ENCODE measurements around the gene ATOSA. TPM values are rescaled to one million over a fixed set of nuclear protein-coding genes. Genes with fewer than 3 reads are reported as not detected.

The ATOSA gene
- total RNA-seq, 1 experiment from 2014 or later = 4.7 TPM

- no peak for ATAC-seq
- ChIA-PET CTCF (no interaction called here), POLR2A (no interaction called here), RAD21 (ENCODE audit: low non-redundant PET in 1 of 2, low total read pairs in 2 of 2, uncharacterized antibody in 2 of 2, unreplicated experiment in 2 of 2) (no interaction called here)
- no peaks in the 10 kb centered on the region for H3K4me1 ChIP-seq (ENCODE audit: control insufficient read depth in 1 of 2, insufficient read depth in 2 of 2, low read length in 2 of 2)
- no peak overlapping the region for H3K9ac ChIP-seq (ENCODE audit: low read length)
- no peak for TF ChIP-seq CTCF (IDR thresholded peaks at IDR 0.05 in 2 of 3, conservative IDR thresholded peaks at IDR 0.05 in 1 of 3; ENCODE audit: borderline replicate concordance in 1 of 3, insufficient read depth in 1 of 3, low read depth in 2 of 3, low read length in 2 of 3)
- TF ChIP-seq, protein P1, sequence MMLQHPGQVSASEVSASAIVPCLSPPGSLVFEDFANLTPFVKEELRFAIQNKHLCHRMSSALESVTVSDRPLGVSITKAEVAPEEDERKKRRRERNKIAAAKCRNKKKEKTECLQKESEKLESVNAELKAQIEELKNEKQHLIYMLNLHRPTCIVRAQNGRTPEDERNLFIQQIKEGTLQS (IDR thresholded peaks at IDR 0.05) = no peak
- TF ChIP-seq JUND (IDR thresholded peaks at IDR 0.05) = no peak
- no peak for TF ChIP-seq EGR1 (IDR thresholded peaks at IDR 0.05; ENCODE audit: low read depth)
- TF ChIP-seq ELF1 (IDR thresholded peaks at IDR 0.05; ENCODE audit: borderline replicate concordance, low read depth) = no peak
- TF ChIP-seq EZH2phosphoT487 (IDR thresholded peaks at IDR 0.05; ENCODE audit: borderline replicate concordance) = no peak
- no peak for TF ChIP-seq SRF (IDR thresholded peaks at IDR 0.05; ENCODE audit: low read depth)
- TF ChIP-seq SP1 (IDR thresholded peaks at IDR 0.05; ENCODE audit: low read depth) = no peak
- no peak for TF ChIP-seq CEBPB (IDR thresholded peaks at IDR 0.05; ENCODE audit: low read depth)
- no peak for TF ChIP-seq TCF7L2 (IDR thresholded peaks at IDR 0.05; ENCODE audit: borderline replicate concordance, extremely low read depth, insufficient read depth, insufficient read length)
- TF ChIP-seq ZFX (IDR thresholded peaks at IDR 0.05) = no peak
- TF ChIP-seq SIN3A (IDR thresholded peaks at IDR 0.05; ENCODE audit: low read depth) = no peak
- no peak for TF ChIP-seq ZBTB33 (IDR thresholded peaks at IDR 0.05; ENCODE audit: extremely low read depth, insufficient replicate concordance, low read length)
- TF ChIP-seq RAD21 (IDR thresholded peaks at IDR 0.05; ENCODE audit: low read depth) = no peak
- no peak for TF ChIP-seq EZH2 (IDR thresholded peaks at IDR 0.05)
- no peak for TF ChIP-seq YY1 (IDR thresholded peaks at IDR 0.05; ENCODE audit: extremely low read depth, insufficient replicate concordance, low read depth, low read length)
- TF ChIP-seq, protein P2, sequence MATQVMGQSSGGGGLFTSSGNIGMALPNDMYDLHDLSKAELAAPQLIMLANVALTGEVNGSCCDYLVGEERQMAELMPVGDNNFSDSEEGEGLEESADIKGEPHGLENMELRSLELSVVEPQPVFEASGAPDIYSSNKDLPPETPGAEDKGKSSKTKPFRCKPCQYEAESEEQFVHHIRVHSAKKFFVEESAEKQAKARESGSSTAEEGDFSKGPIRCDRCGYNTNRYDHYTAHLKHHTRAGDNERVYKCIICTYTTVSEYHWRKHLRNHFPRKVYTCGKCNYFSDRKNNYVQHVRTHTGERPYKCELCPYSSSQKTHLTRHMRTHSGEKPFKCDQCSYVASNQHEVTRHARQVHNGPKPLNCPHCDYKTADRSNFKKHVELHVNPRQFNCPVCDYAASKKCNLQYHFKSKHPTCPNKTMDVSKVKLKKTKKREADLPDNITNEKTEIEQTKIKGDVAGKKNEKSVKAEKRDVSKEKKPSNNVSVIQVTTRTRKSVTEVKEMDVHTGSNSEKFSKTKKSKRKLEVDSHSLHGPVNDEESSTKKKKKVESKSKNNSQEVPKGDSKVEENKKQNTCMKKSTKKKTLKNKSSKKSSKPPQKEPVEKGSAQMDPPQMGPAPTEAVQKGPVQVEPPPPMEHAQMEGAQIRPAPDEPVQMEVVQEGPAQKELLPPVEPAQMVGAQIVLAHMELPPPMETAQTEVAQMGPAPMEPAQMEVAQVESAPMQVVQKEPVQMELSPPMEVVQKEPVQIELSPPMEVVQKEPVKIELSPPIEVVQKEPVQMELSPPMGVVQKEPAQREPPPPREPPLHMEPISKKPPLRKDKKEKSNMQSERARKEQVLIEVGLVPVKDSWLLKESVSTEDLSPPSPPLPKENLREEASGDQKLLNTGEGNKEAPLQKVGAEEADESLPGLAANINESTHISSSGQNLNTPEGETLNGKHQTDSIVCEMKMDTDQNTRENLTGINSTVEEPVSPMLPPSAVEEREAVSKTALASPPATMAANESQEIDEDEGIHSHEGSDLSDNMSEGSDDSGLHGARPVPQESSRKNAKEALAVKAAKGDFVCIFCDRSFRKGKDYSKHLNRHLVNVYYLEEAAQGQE (IDR thresholded peaks at IDR 0.05; ENCODE audit: low read depth) = no peak
- TF ChIP-seq, protein P3, sequence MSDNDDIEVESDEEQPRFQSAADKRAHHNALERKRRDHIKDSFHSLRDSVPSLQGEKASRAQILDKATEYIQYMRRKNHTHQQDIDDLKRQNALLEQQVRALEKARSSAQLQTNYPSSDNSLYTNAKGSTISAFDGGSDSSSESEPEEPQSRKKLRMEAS (IDR thresholded peaks at IDR 0.05) = no peak
- TF ChIP-seq ZNF274 (IDR thresholded peaks at IDR 0.05; ENCODE audit: low read depth, low read length) = no peak
- no peak for TF ChIP-seq FOSL1 (IDR thresholded peaks at IDR 0.05; ENCODE audit: low read depth)
- no peak overlapping the region for H3K4me3 ChIP-seq (replicated peaks in 1 of 2; ENCODE audit: low read depth in 1 of 2, low read length in 2 of 2)
- H3K79me2 ChIP-seq (ENCODE audit: insufficient read depth, low read length) = no peaks in the 10 kb centered on the region
- no peaks in the 10 kb centered on the region for H3K36me3 ChIP-seq (ENCODE audit: control insufficient read depth in 1 of 2, insufficient read depth in 2 of 2, low read length in 2 of 2)
- H3K9me3 ChIP-seq (ENCODE audit: control insufficient read depth in 1 of 2, insufficient read depth in 1 of 2, low read depth in 1 of 2, low read length in 2 of 2) = no peaks in the 10 kb centered on the region
- H4K20me1 ChIP-seq (ENCODE audit: insufficient read depth) = no peaks in the 10 kb centered on the region
- no peak overlapping the region for H2AFZ ChIP-seq (ENCODE audit: low read depth, low read length, poor library complexity, severe bottlenecking)
- no TSS peak for BruUV-seq (replicated peaks)
- no peak overlapping the region for H3K27ac ChIP-seq (ENCODE audit: low read depth, low read length)
- no peaks in the 10 kb centered on the region for H3K27me3 ChIP-seq (ENCODE audit: insufficient read depth, low read length)
- H3K9me2 ChIP-seq (ENCODE audit: insufficient read depth) = no peaks in the 10 kb centered on the region
- no peak overlapping the region for H3K4me2 ChIP-seq (ENCODE audit: low read length)
- no peak for DNase-seq (ENCODE audit: low read depth, low spot score)
- intact Hi-C loops (cut with micrococcal nuclease) = no loop called here
Measured at GRCh38 chr15:52726195-52726594, 47.0 kb upstream of the ATOSA start.
